Left ventricle myocardium inferior (tissue), 1 donor: ENCODE measurements around the gene CMTM3. TPM values are rescaled to one million over a fixed set of nuclear protein-coding genes. Genes with fewer than 3 reads are reported as not detected.
"Not testable (repeated sequence)": the region's sequence is repeated elsewhere in the genome, so short reads cannot be mapped to it uniquely, and the experiment has no call there.

Experiments used
- DNase-seq: peaks from one replicate; pipeline ENCODE4 v3.0.0-alpha.2; 2020
- H3K27ac ChIP-seq: fragments of 200-600 bp; replicated peaks from 2 replicates; pipeline ENCODE4 v1.8.0; 2021
- H3K27me3 ChIP-seq: fragments of 200-600 bp; 2 replicates; pipeline ENCODE4 v1.8.0; 2021; ENCODE audit warnings: low read depth
- H3K36me3 ChIP-seq: fragments of 200-600 bp; 2 replicates; pipeline ENCODE4 v1.8.0; 2021
- H3K4me1 ChIP-seq: fragments of 200-600 bp; 2 replicates; pipeline ENCODE4 v1.8.0; 2021
- H3K4me3 ChIP-seq: fragments of 200-600 bp; 2 replicates; pipeline ENCODE4 v1.8.0; 2021; ENCODE audit warnings: mild to moderate bottlenecking, moderate library complexity
- H3K9me3 ChIP-seq: fragments of 200-600 bp; replicated peaks from 2 replicates; pipeline ENCODE4 v1.8.0; 2021
- intact Hi-C: fragments of 100-400 bp; cut with micrococcal nuclease; formaldehyde crosslinking; loops from one replicate; pipeline ENCODE4 v1.11.0; 2022
- total RNA-seq: library from RNA; stranded (reverse); fragmentation: NEBNext Ultra II Directional; extraction: Animal tissue kit (Norgen Biotek cat#: 25700); gene quantifications from one replicate; pipeline ENCODE4 v1.2.1, GENCODE V29; 2021
- TF ChIP-seq, protein P1 (sequence below): fragments of 200-600 bp; IDR thresholded peaks from 2 replicates; pipeline ENCODE4 v1.8.0; 2021; ENCODE audit warnings: antibody characterized with exemption, mild to moderate bottlenecking, borderline replicate concordance
- donor health status: DM: no; HTN: yes; CAD: no; lungs with severe emphysema.

CMTM3 gene
- total RNA-seq, 1 donor from 2014 or later: 8.3 TPM

DNA sequence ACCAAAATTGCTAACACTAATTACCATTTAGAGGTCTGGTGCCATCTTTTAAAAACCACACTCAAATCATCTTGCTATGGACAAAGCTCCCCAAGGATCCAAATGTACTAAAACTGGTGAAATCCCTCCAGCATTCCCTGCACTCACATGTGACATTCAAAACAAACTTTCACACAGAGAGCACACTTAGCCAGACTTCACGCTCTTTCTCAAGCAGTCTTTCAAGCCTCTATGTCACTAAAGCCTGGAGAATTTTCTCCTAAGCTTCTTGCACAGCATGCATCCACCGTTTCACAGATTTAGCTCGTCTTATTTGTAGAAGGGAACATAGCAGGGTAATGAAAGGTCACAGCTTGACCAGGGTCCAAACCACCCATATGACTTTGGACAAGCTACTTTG is 19.3 kb downstream of the CMTM3 start:
- intact Hi-C loops: no loop called here

GRCh38 chr16:66627611-66628378 is 23.3 kb downstream of the CMTM3 start:
- H3K27ac ChIP-seq, H3K27me3 ChIP-seq, intact Hi-C loops, H3K4me3 ChIP-seq, H3K4me1 ChIP-seq, DNase-seq, H3K9me3 ChIP-seq, H3K36me3 ChIP-seq: not testable (repeated sequence)

More for the DNA sequence above, 19.3 kb downstream of the CMTM3 start:
- Histone ChIP-seq H3K36me3 (peaks cover 11% of the 10 kb centered on the region), H3K27ac (no peak overlapping the region), H3K27me3 (no peaks in the 10 kb centered on the region), H3K9me3 (no peaks in the 10 kb centered on the region), H3K4me3 (no peak overlapping the region), H3K4me1 (peaks cover 27% of the 10 kb centered on the region)
- TF ChIP-seq, protein P1, sequence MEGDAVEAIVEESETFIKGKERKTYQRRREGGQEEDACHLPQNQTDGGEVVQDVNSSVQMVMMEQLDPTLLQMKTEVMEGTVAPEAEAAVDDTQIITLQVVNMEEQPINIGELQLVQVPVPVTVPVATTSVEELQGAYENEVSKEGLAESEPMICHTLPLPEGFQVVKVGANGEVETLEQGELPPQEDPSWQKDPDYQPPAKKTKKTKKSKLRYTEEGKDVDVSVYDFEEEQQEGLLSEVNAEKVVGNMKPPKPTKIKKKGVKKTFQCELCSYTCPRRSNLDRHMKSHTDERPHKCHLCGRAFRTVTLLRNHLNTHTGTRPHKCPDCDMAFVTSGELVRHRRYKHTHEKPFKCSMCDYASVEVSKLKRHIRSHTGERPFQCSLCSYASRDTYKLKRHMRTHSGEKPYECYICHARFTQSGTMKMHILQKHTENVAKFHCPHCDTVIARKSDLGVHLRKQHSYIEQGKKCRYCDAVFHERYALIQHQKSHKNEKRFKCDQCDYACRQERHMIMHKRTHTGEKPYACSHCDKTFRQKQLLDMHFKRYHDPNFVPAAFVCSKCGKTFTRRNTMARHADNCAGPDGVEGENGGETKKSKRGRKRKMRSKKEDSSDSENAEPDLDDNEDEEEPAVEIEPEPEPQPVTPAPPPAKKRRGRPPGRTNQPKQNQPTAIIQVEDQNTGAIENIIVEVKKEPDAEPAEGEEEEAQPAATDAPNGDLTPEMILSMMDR: no peak
- DNase-seq: no peak

- Histone ChIP-seq H3K27ac (no peak overlapping the region), H3K4me3 (no peak overlapping the region), H3K9me3 (no peaks in the 10 kb centered on the region), H3K4me1 (no peaks in the 10 kb centered on the region), H3K36me3 (no peaks in the 10 kb centered on the region), H3K27me3 (no peaks in the 10 kb centered on the region)
- intact Hi-C loops: no loop called here
- TF ChIP-seq, protein P1: no peak
- DNase-seq: no peak
Measured at GRCh38 chr16:66629856-66630255, 25.4 kb downstream of the CMTM3 start.

DNA sequence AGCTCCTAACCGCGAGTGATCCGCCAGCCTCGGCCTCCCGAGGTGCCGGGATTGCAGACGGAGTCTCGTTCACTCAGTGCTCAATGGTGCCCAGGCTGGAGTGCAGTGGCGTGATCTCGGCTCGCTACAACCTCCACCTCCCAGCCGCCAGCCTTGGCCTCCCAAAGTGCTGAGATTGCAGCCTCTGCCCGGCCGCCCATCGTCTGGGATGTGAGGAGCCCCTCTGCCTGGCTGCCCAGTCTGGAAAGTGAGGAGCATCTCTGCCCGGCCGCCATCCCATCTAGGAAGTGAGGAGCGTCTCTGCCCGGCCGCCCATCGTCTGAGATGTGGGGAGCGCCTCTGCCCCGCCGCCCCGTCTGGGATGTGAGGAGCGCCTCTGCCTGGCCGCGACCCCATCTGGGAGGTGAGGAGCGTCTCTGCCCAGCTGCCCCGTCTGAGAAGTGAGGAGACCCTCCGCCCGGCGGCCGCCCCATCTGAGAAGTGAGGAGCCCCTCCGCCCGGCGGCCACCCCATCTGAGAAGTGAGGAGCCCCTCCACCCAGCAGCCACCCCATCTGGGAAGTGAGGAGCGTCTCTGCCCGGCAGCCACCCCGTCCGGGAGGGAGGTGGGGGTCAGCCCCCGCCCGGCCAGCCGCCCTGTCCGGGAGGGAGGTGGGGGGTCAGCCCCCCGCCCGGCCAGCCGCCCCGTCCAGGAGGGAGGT is 26.2 kb downstream of the CMTM3 start:
- H3K27ac ChIP-seq, H3K4me3 ChIP-seq, DNase-seq, intact Hi-C loops, H3K27me3 ChIP-seq, H3K9me3 ChIP-seq, H3K4me1 ChIP-seq, H3K36me3 ChIP-seq: not testable (repeated sequence)

DNA sequence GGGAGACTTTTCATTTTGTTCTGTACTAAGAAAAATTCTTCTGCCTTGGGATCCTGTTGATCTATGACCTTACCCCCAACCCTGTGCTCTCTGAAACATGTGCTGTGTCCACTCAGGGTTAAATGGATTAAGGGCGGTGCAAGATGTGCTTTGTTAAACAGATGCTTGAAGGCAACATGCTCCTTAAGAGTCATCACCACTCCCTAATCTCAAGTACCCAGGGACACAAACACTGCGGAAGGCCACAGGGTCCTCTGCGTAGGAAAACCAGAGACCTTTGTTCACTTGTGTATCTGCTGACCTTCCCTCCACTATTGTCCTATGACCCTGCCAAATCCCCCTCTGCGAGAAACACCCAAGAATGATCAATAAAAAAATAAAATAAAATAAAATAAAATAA is 27.1 kb downstream of the CMTM3 start:
- DNase-seq, H3K27ac ChIP-seq, H3K36me3 ChIP-seq, H3K4me3 ChIP-seq, intact Hi-C loops, H3K4me1 ChIP-seq, H3K9me3 ChIP-seq, H3K27me3 ChIP-seq: not testable (repeated sequence)

- intact Hi-C loops: no loop called here
- Histone ChIP-seq H3K27me3 (no peaks in the 10 kb centered on the region), H3K27ac (no peak overlapping the region), H3K36me3 (no peaks in the 10 kb centered on the region), H3K4me1 (no peaks in the 10 kb centered on the region), H3K9me3 (no peaks in the 10 kb centered on the region), H3K4me3 (no peak overlapping the region)
- TF ChIP-seq, protein P1: no peak
- DNase-seq: no peak
Measured at GRCh38 chr16:66634527-66635196, 30.2 kb downstream of the CMTM3 start.

GRCh38 chr16:66635406-66635805 is 30.9 kb downstream of the CMTM3 start:
- DNase-seq: no peak
- no peaks in the 10 kb centered on the region for H3K27me3 ChIP-seq
- intact Hi-C loops: no loop called here

More at GRCh38 chr16:66635406-66635805, 30.9 kb downstream of the CMTM3 start:
- no peaks in the 10 kb centered on the region for H3K9me3 ChIP-seq
- no peak overlapping the region for H3K4me3 ChIP-seq
- no peaks in the 10 kb centered on the region for H3K36me3 ChIP-seq
- no peaks in the 10 kb centered on the region for H3K4me1 ChIP-seq
- TF ChIP-seq, protein P1: no peak
- no peak overlapping the region for H3K27ac ChIP-seq
